H1 (cell line): ENCODE results near the gene RPTOR. TPM values are rescaled to one million over a fixed set of nuclear protein-coding genes. Genes with fewer than 3 reads are reported as not detected.

ENCODE experiments used
- CHD7 ChIP-seq: fragments of 300-600 bp; sonication (generic); IDR thresholded peaks from 2 replicates; pipeline ENCODE4 v1.7.1; 2012; ENCODE audit warnings: low read length, moderate library complexity, mild to moderate bottlenecking, inconsistent platforms; ENCODE audit not compliant: insufficient replicate concordance
- RBBP5 ChIP-seq: IDR thresholded peaks from 2 replicates; pipeline ENCODE4 v1.7.1; 2012; ENCODE audit warnings: low read depth, mild to moderate bottlenecking, inconsistent platforms, low read length, moderate library complexity, borderline replicate concordance
- polyA plus RNA-seq, 7 experiments: library from polyadenylated mRNA; depleted of rRNA in 3 of 7; stranded (reverse) in 5 of 7; unstranded in 2 of 7; fragments of >200 nt in 5 of 7; fragments of 200-250 nt in 2 of 7; gene quantifications; 1 replicate in 5 of 7; 2 replicates in 1 of 7; 4 replicates in 1 of 7; pipeline versions ENCODE4 v1.2.1 to v1.2.3, GENCODE V29; 2011 to 2013; ENCODE audit warnings: missing spikeins in 2 of 7, mixed read lengths in 2 of 7
- total RNA-seq: library from RNA; stranded (reverse); fragmentation: NEBNext Ultra II Directional; extraction: Animal tissue kit (Norgen Biotek cat#: 25700); gene quantifications from 2 replicates; pipeline ENCODE4 v1.2.1, GENCODE V29; 2021
- TF ChIP-seq, protein P1 (sequence below): IDR thresholded peaks from 2 replicates; pipeline ENCODE4 v1.6.1; 2012; ENCODE audit warnings: low read length, inconsistent platforms

Gene RPTOR
- total and polyA plus RNA-seq, 2 of the 8 experiments (the other 6 are each of a cell fraction or from before 2014, with no cell fraction given), result 6.9 to 28.7 TPM

GRCh38 chr17:80812362-80813088 lies 267.9 kb downstream of the RPTOR start (continued):
- no peak for TF ChIP-seq CHD7
- TF ChIP-seq, protein P1, sequence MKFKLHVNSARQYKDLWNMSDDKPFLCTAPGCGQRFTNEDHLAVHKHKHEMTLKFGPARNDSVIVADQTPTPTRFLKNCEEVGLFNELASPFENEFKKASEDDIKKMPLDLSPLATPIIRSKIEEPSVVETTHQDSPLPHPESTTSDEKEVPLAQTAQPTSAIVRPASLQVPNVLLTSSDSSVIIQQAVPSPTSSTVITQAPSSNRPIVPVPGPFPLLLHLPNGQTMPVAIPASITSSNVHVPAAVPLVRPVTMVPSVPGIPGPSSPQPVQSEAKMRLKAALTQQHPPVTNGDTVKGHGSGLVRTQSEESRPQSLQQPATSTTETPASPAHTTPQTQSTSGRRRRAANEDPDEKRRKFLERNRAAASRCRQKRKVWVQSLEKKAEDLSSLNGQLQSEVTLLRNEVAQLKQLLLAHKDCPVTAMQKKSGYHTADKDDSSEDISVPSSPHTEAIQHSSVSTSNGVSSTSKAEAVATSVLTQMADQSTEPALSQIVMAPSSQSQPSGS, result no peak
- TF ChIP-seq RBBP5, result no peak
